HEK293 (cell line): ENCODE data around the gene NR2C2AP.

Source experiments
- ZNF24 ChIP-seq: fragments of 450-650 bp; formaldehyde crosslinking; IDR thresholded peaks from 2 replicates; pipeline ENCODE4 v1.5.1; 2016; ENCODE audit warnings: missing biosample characterization, missing genetic modification characterization
- ZNF501 ChIP-seq: fragments of 450-650 bp; formaldehyde crosslinking; IDR thresholded peaks from 2 replicates; pipeline ENCODE4 v1.5.1; 2016; ENCODE audit warnings: missing biosample characterization, missing genetic modification characterization
- TF ChIP-seq, protein P1 (sequence below): fragments of 450-650 bp; formaldehyde crosslinking; IDR thresholded peaks from 2 replicates; pipeline ENCODE4 v1.5.1; 2016; ENCODE audit warnings: missing biosample characterization, missing genetic modification characterization
- TF ChIP-seq, protein P2 (sequence below): fragments of 450-650 bp; formaldehyde crosslinking; IDR thresholded peaks from 2 replicates; pipeline ENCODE4 v1.5.1; 2016; ENCODE audit warnings: missing biosample characterization, missing genetic modification characterization

- TF ChIP-seq, protein P1, sequence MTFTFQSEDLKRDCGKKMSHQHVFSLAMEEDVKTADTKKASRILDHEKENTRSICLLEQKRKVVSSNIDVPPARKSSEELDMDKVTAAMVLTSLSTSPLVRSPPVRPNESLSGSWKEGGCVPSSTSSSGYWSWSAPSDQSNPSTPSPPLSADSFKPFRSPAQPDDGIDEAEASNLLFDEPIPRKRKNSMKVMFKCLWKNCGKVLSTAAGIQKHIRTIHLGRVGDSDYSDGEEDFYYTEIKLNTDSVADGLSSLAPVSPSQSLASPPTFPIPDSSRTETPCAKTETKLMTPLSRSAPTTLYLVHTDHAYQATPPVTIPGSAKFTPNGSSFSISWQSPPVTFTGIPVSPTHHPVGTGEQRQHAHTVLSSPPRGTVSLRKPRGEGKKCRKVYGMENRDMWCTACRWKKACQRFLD, result no peak
- TF ChIP-seq ZNF24 (tag by site-specific recombination) (no peak), ZNF501 (no peak)
- TF ChIP-seq, protein P2, sequence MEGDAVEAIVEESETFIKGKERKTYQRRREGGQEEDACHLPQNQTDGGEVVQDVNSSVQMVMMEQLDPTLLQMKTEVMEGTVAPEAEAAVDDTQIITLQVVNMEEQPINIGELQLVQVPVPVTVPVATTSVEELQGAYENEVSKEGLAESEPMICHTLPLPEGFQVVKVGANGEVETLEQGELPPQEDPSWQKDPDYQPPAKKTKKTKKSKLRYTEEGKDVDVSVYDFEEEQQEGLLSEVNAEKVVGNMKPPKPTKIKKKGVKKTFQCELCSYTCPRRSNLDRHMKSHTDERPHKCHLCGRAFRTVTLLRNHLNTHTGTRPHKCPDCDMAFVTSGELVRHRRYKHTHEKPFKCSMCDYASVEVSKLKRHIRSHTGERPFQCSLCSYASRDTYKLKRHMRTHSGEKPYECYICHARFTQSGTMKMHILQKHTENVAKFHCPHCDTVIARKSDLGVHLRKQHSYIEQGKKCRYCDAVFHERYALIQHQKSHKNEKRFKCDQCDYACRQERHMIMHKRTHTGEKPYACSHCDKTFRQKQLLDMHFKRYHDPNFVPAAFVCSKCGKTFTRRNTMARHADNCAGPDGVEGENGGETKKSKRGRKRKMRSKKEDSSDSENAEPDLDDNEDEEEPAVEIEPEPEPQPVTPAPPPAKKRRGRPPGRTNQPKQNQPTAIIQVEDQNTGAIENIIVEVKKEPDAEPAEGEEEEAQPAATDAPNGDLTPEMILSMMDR, result no peak
Observed at GRCh38 chr19:19204181-19204580, 967 bp upstream of the NR2C2AP start.
